ENCODE results near the gene DENND1A.

Gene DENND1A

GRCh38 chr9:123390337-123391135 lies 539.4 kb downstream of the DENND1A start:
- no peaks in the 10 kb centered on the region for H3K27me3 ChIP-seq
- H3K36me3 ChIP-seq = peaks cover 0 to 10% (median 0%) of the 10 kb centered on the region in 11 experiments; a peak in 2 of 22 replicates
- H3K9ac ChIP-seq = no peak overlapping the region
- H4K20me1 ChIP-seq = peaks cover 0 to 50% (median 0%) of the 10 kb centered on the region in 11 experiments; a peak in 8 of 22 replicates
- H3K9me3 ChIP-seq (replicated peaks in 1 of 11) = peaks cover 0 to 12% (median 7%) of the 10 kb centered on the region in 11 experiments; a peak in 15 of 22 replicates
- TF ChIP-seq Cebpa-rat (IDR thresholded peaks at IDR 0.05) = peak in 8 of 11 experiments; percentile 22 to 84 (median 50); a peak in 10 of 22 replicates
- H3K4me2 ChIP-seq = no peak overlapping the region; a peak in 2 of 22 replicates
- peaks cover 15 to 42% (median 37%) of the 10 kb centered on the region in 10 experiments; a peak in 19 of 20 replicates for H3K4me1 ChIP-seq
- no peak overlapping the region for H3K27ac ChIP-seq
- H3K4me3 ChIP-seq = no peak overlapping the region

GRCh38 chr9:123389698-123390097 lies 540.2 kb downstream of the DENND1A start:
- Histone ChIP-seq H3K4me3 (no peak overlapping the region), H3K4me1 (peaks cover 15 to 34% (median 28%) of the 10 kb centered on the region in 10 experiments; a peak in 19 of 20 replicates), H3K9ac (peak overlapping the region in 1 of 11 experiments; percentile 41; a peak in 1 of 22 replicates), H3K27me3 (no peaks in the 10 kb centered on the region), H3K36me3 (peaks cover 0 to 10% (median 0%) of the 10 kb centered on the region in 11 experiments; a peak in 2 of 22 replicates), H4K20me1 (peaks cover 0 to 47% (median 0%) of the 10 kb centered on the region in 11 experiments; a peak in 8 of 22 replicates), H3K9me3 (replicated peaks in 1 of 11) (peaks cover 0 to 12% (median 7%) of the 10 kb centered on the region in 11 experiments; a peak in 15 of 22 replicates), H3K4me2 (peak overlapping the region in 9 of 11 experiments; percentile 30 to 54 (median 39); a peak in 13 of 22 replicates), H3K27ac (no peak overlapping the region)
- no peak for TF ChIP-seq Cebpa-rat (IDR thresholded peaks at IDR 0.05)

- H3K9ac ChIP-seq = peak overlapping the region in 2 of 11 experiments; percentile 20 to 41; a peak in 2 of 22 replicates
- H3K4me2 ChIP-seq = peak overlapping the region in 9 of 11 experiments; percentile 30 to 54 (median 39); a peak in 17 of 22 replicates
- no peak overlapping the region for H3K4me3 ChIP-seq
- H4K20me1 ChIP-seq = peaks cover 0 to 48% (median 0%) of the 10 kb centered on the region in 11 experiments; a peak in 8 of 22 replicates
- peaks cover 0 to 12% (median 7%) of the 10 kb centered on the region in 11 experiments; a peak in 15 of 22 replicates for H3K9me3 ChIP-seq (replicated peaks in 1 of 11)
- peaks cover 0 to 12% (median 0%) of the 10 kb centered on the region in 11 experiments; a peak in 6 of 22 replicates for H3K36me3 ChIP-seq
- peak in 1 of 11 experiments; percentile 17; a peak in 1 of 22 replicates for TF ChIP-seq Cebpa-rat (IDR thresholded peaks at IDR 0.05)
- H3K27me3 ChIP-seq = no peaks in the 10 kb centered on the region
- H3K27ac ChIP-seq = no peak overlapping the region
- H3K4me1 ChIP-seq = peaks cover 15 to 28% (median 23%) of the 10 kb centered on the region in 10 experiments; a peak in 19 of 20 replicates
Observed at GRCh38 chr9:123389070-123389469, 540.9 kb downstream of the DENND1A start.

GRCh38 chr9:123387686-123388085 lies 542.2 kb downstream of the DENND1A start:
- peaks cover 0 to 61% (median 0%) of the 10 kb centered on the region in 11 experiments; a peak in 8 of 22 replicates for H4K20me1 ChIP-seq
- no peak overlapping the region; a peak in 1 of 22 replicates for H3K27ac ChIP-seq
- H3K4me2 ChIP-seq = peak overlapping the region in 1 of 11 experiments; percentile 21; a peak in 1 of 22 replicates
- H3K9me3 ChIP-seq (replicated peaks in 1 of 11) = peaks cover 0 to 2% (median 0%) of the 10 kb centered on the region in 11 experiments; a peak in 7 of 22 replicates
- no peaks in the 10 kb centered on the region for H3K27me3 ChIP-seq
- H3K9ac ChIP-seq = peak overlapping the region in 2 of 11 experiments; percentile 15 to 19; a peak in 3 of 22 replicates
- no peak for TF ChIP-seq Cebpa-rat (IDR thresholded peaks at IDR 0.05)
- H3K4me3 ChIP-seq = no peak overlapping the region
- peaks cover 15 to 26% (median 23%) of the 10 kb centered on the region in 10 experiments; a peak in 19 of 20 replicates for H3K4me1 ChIP-seq
- peaks cover 0 to 22% (median 8%) of the 10 kb centered on the region in 11 experiments; a peak in 13 of 22 replicates for H3K36me3 ChIP-seq

GRCh38 chr9:123383512-123384170 lies 546.3 kb downstream of the DENND1A start:
- Histone ChIP-seq H3K27me3 (no peaks in the 10 kb centered on the region), H3K4me1 (peaks cover 0 to 13% (median 9%) of the 10 kb centered on the region in 10 experiments; a peak in 13 of 20 replicates), H3K9ac (no peak overlapping the region), H3K4me2 (no peak overlapping the region), H3K27ac (no peak overlapping the region), H3K36me3 (peaks cover 0 to 51% (median 11%) of the 10 kb centered on the region in 11 experiments; a peak in 15 of 22 replicates), H3K4me3 (no peak overlapping the region), H4K20me1 (peaks cover 0 to 63% (median 5%) of the 10 kb centered on the region in 11 experiments; a peak in 12 of 22 replicates), H3K9me3 (replicated peaks in 1 of 11) (no peaks in the 10 kb centered on the region)
- TF ChIP-seq Cebpa-rat (IDR thresholded peaks at IDR 0.05) = no peak

- Histone ChIP-seq H4K20me1 (peaks cover 3 to 69% (median 11%) of the 10 kb centered on the region in 11 experiments; a peak in 14 of 22 replicates), H3K27me3 (no peaks in the 10 kb centered on the region), H3K4me3 (no peak overlapping the region), H3K9ac (no peak overlapping the region), H3K27ac (no peak overlapping the region), H3K36me3 (peaks cover 0 to 51% (median 11%) of the 10 kb centered on the region in 11 experiments; a peak in 15 of 22 replicates), H3K4me1 (peaks cover 5 to 12% (median 11%) of the 10 kb centered on the region in 10 experiments), H3K4me2 (no peak overlapping the region), H3K9me3 (replicated peaks in 1 of 11) (no peaks in the 10 kb centered on the region)
- no peak for TF ChIP-seq Cebpa-rat (IDR thresholded peaks at IDR 0.05)
Observed at GRCh38 chr9:123382653-123383511, 547.0 kb downstream of the DENND1A start.

GRCh38 chr9:123380852-123381705 lies 548.8 kb downstream of the DENND1A start:
- Histone ChIP-seq H3K9ac (no peak overlapping the region), H4K20me1 (peaks cover 3 to 74% (median 28%) of the 10 kb centered on the region in 11 experiments; a peak in 20 of 22 replicates), H3K4me3 (no peak overlapping the region), H3K4me2 (no peak overlapping the region), H3K9me3 (replicated peaks in 1 of 11) (no peaks in the 10 kb centered on the region), H3K27ac (no peak overlapping the region), H3K36me3 (peaks cover 0 to 51% (median 11%) of the 10 kb centered on the region in 11 experiments; a peak in 15 of 22 replicates), H3K27me3 (peaks cover 0 to 3% (median 0%) of the 10 kb centered on the region in 11 experiments; a peak in 1 of 22 replicates), H3K4me1 (peaks cover 23 to 29% (median 25%) of the 10 kb centered on the region in 10 experiments)
- TF ChIP-seq Cebpa-rat (IDR thresholded peaks at IDR 0.05) = no peak
